Ecto neural progenitor cell (in vitro differentiated cells): ENCODE data around the gene FEZF2.
A peak's percentile ranks its signal among the peaks of the same experiment; 100 is the strongest.

Source experiments
- DNase-seq: peaks from one replicate; pipeline ENCODE4 v3.0.0-alpha.2; 2018; ENCODE audit warnings: low spot score

Gene FEZF2

GRCh38 chr3:62372621-62373041 is 719 bp downstream of the FEZF2 start:
- DNase-seq: no peak

- peak; percentile 67 for DNase-seq
Observed at GRCh38 chr3:62371720-62372591, 1.4 kb downstream of the FEZF2 start.

GRCh38 chr3:62370858-62371719 is 2.3 kb downstream of the FEZF2 start:
- peak; percentile 61 for DNase-seq

- DNase-seq: peak; percentile 63
Observed at GRCh38 chr3:62370112-62370857, 3.1 kb downstream of the FEZF2 start.

- DNase-seq: no peak
Observed at GRCh38 chr3:62369476-62369743, 3.9 kb downstream of the FEZF2 start.

- peak; percentile 72 for DNase-seq
Observed at GRCh38 chr3:62368705-62369475, 4.5 kb downstream of the FEZF2 start.

- DNase-seq: no peak
Observed at GRCh38 chr3:62368290-62368704, 5.1 kb downstream of the FEZF2 start.

- DNase-seq: no peak
Observed at GRCh38 chr3:62367763-62368195, 5.6 kb downstream of the FEZF2 start.

GRCh38 chr3:62366126-62366484 is 7.2 kb downstream of the FEZF2 start:
- no peak for DNase-seq

- DNase-seq: no peak
Observed at GRCh38 chr3:62365391-62366125, 7.8 kb downstream of the FEZF2 start.

GRCh38 chr3:62364191-62364590 is 9.2 kb downstream of the FEZF2 start:
- no peak for DNase-seq

- no peak for DNase-seq
Observed at GRCh38 chr3:62363275-62363674, 10.1 kb downstream of the FEZF2 start.

GRCh38 chr3:62361824-62362223 is 11.5 kb downstream of the FEZF2 start:
- no peak for DNase-seq

GRCh38 chr3:62361261-62361660 is 12.1 kb downstream of the FEZF2 start:
- no peak for DNase-seq

- DNase-seq: no peak
Observed at GRCh38 chr3:62359531-62359930, 13.8 kb downstream of the FEZF2 start.

GRCh38 chr3:62356356-62356755 is 17.0 kb downstream of the FEZF2 start:
- no peak for DNase-seq

GRCh38 chr3:62355703-62356102 is 17.6 kb downstream of the FEZF2 start:
- DNase-seq: no peak

GRCh38 chr3:62343755-62344154 is 29.6 kb downstream of the FEZF2 start:
- no peak for DNase-seq

GRCh38 chr3:62335196-62335595 is 38.2 kb downstream of the FEZF2 start:
- DNase-seq: no peak

- no peak for DNase-seq
Observed at GRCh38 chr3:62332835-62333244, 40.5 kb downstream of the FEZF2 start.

- no peak for DNase-seq
Observed at GRCh38 chr3:62332017-62332416, 41.3 kb downstream of the FEZF2 start.
